Body of pancreas (tissue), 4 donors: Measurements from ENCODE around the gene PTPRD. TPM values are rescaled to one million over a fixed set of nuclear protein-coding genes. Genes with fewer than 3 reads are reported as not detected.

Source experiments
- ATAC-seq: fragments of 150-250 bp; one replicate; pipeline ENCODE4 v1.9.1; 2016
- DNase-seq, 4 donors: peaks; one replicate each; pipeline ENCODE4 v3.0.0-alpha.2; 2019
- H3K27ac ChIP-seq, 4 donors: fragments of 200-600 bp; sonication (generic); 1 replicate in 3 of 4; 2 replicates in 1 of 4; pipeline versions ENCODE4 v1.5.1 to v1.6.1; 2016 to 2019; ENCODE audit warnings: mild to moderate bottlenecking in 1 of 4, mixed read lengths in 1 of 4, moderate library complexity in 1 of 4
- H3K27me3 ChIP-seq, 2 donors: fragments of 200-600 bp; sonication (generic); one replicate each; pipeline ENCODE4 v1.6.0; 2016; ENCODE audit warnings: mild to moderate bottlenecking in 1 of 2
- H3K36me3 ChIP-seq, 2 donors: fragments of 200-600 bp; sonication (generic); replicated peaks in 1 of 2; 2 replicates each; pipeline ENCODE4 v1.5.1; 2016; ENCODE audit warnings: low read depth in 2 of 2; ENCODE audit not compliant: insufficient read depth in 1 of 2
- H3K4me1 ChIP-seq: fragments of 200-600 bp; sonication (generic); one replicate; pipeline ENCODE4 v1.6.0; 2016
- H3K4me3 ChIP-seq, 2 donors: fragments of 200-600 bp; sonication (generic); 1 replicate in 1 of 2; 2 replicates in 1 of 2; pipeline ENCODE4 v1.5.1; 2016 to 2019
- H3K9me3 ChIP-seq, 3 donors: fragments of 200-600 bp; sonication (generic); 1 replicate in 2 of 3; 2 replicates in 1 of 3; pipeline ENCODE4 v1.5.1; 2016
- POLR2A ChIP-seq, 3 donors: fragments of 450-650 bp; IDR thresholded peaks; one replicate each; pipeline ENCODE4 v1.6.1; 2016; ENCODE audit warnings: antibody characterized with exemption in 3 of 3, mild to moderate bottlenecking in 2 of 3
- WGBS, 2 donors: methylation state at CpG; one replicate each; pipeline ENCODE4 v1.1.5; 2017; 5-methylcytosine and 5-hydroxymethylcytosine counted together
- intact Hi-C: fragments of 100-400 bp; cut with DNase I; formaldehyde crosslinking; loops from one replicate; pipeline ENCODE4 v1.15.1; 2023
- total RNA-seq, 2 donors: library from RNA; depleted of rRNA; stranded (reverse); fragments of >200 nt; gene quantifications; one replicate each; pipeline ENCODE4 v1.1.0, GENCODE V29; 2016
- TF ChIP-seq, protein P1 (sequence below), 7 experiments: fragments of 450-650 bp in 4 of 7; fragments of 200-600 bp in 3 of 7; sonication (generic) in 3 of 7; IDR thresholded peaks; one replicate each; pipeline ENCODE4 v1.5.1; 2016 to 2019; ENCODE audit warnings: antibody characterized with exemption in 7 of 7

Gene PTPRD
- total RNA-seq, 2 donors from 2014 or later: 4.3 to 4.9 TPM

DNA sequence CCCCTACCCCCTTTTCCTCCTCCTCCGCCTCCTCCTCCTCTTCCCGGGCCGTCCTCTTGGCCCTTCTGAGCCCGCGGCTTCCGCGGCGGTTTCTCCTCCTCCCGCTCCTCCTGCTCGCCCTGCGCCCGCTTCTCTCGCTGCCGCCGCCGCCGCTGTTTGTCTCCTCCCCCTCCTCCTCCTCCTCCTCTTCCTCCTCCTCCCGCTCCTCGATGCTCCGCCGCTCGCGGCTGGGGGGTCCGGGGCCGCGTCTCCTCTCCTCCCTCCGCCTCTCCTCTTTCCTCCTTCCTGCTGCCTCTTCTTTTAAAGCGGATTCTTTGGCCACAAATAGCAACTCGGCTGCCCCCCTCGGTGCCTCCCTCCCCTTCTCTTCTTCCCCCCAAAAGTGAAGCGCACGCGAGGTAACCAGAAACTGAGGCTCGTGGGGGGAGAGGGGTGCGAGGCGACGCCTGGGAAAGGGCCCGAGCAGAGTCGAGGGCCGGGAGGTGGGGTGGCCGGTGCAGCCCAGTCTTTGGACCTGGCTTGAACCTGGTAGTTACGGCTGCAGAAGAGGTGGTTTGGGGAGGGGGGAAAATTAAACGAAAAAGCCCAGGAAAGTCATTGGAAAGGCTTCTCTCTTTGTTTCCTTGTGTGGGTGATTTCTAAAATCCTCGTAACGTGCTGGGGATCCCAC, 1754.7 kb downstream of the PTPRD start:
- 1% methylated on average over 41 to 45 of the region's 45 CpGs for WGBS, 2 donors
- H3K9me3 ChIP-seq: no peaks in the 10 kb centered on the region
- no peaks in the 10 kb centered on the region for H3K36me3 ChIP-seq
- H3K27me3 ChIP-seq: peaks cover 0 to 4% of the 10 kb centered on the region in 2 donors
- H3K4me3 ChIP-seq: peak overlapping the region in 1 of 2 donors; percentile 36
- H3K4me1 ChIP-seq: peaks cover 12% of the 10 kb centered on the region
- intact Hi-C loops: no loop called here
- peak in 1 of 3 donors; percentile 28 for TF ChIP-seq POLR2A (IDR thresholded peaks at IDR 0.05)
- TF ChIP-seq, protein P1, sequence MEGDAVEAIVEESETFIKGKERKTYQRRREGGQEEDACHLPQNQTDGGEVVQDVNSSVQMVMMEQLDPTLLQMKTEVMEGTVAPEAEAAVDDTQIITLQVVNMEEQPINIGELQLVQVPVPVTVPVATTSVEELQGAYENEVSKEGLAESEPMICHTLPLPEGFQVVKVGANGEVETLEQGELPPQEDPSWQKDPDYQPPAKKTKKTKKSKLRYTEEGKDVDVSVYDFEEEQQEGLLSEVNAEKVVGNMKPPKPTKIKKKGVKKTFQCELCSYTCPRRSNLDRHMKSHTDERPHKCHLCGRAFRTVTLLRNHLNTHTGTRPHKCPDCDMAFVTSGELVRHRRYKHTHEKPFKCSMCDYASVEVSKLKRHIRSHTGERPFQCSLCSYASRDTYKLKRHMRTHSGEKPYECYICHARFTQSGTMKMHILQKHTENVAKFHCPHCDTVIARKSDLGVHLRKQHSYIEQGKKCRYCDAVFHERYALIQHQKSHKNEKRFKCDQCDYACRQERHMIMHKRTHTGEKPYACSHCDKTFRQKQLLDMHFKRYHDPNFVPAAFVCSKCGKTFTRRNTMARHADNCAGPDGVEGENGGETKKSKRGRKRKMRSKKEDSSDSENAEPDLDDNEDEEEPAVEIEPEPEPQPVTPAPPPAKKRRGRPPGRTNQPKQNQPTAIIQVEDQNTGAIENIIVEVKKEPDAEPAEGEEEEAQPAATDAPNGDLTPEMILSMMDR (IDR thresholded peaks at IDR 0.05): no peak
- peak; percentile 26 to 37 (median 34) for DNase-seq
- peak overlapping the region in 2 of 4 donors; percentile 24 to 37 for H3K27ac ChIP-seq
- ATAC-seq: peak; percentile 68

DNA sequence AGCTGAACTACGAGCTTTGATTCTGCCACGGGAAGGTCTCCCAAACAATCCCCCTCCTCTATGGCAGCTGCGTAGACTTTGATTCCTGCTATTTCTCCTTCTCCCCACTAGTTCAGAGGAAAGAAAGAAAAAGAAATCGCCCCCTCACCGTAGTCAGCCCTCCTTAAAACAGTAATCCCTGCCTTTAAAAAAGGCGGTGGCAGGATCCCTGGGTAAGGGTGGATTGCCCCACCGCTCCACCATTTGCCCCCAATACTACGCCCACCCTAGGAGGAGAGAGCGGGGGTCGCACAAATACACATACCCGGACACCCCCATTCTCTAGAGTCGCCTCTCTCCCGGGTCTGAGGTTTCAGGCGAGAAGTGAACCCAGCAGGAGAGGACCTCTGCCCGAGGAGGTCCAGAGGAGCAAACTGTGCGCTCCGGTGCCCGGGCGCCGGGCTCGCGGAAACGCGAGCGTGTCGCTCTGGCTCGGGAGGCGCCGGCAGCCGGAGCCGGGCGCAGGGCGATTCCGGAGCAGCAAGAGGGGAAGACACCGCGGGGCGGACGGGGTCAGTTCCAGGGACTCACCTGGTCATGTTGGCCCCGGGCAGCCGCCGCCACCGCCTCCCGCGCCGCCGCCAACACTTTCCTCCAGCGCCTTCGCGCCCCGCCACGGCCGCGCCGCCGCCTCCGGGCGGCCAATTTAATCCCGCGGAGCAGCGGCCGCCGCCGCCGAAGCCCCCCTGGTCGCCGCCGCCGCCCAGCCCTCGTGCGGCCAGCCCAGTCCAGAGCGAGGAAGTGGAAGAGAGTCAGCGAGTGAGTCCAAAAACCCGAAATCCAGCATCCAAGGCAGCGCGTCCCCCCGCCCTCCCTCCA, 1755.5 kb downstream of the PTPRD start:
- Histone ChIP-seq H3K4me3 (peak overlapping the region in 1 of 2 donors; percentile 36), H3K4me1 (peaks cover 12% of the 10 kb centered on the region), H3K9me3 (no peaks in the 10 kb centered on the region), H3K27me3 (peaks cover 0 to 4% of the 10 kb centered on the region in 2 donors), H3K36me3 (no peaks in the 10 kb centered on the region), H3K27ac (peak overlapping the region in 2 of 4 donors; percentile 24 to 37)
- 0 to 1% methylated on average over 15 to 76 of the region's 76 CpGs for WGBS, 2 donors
- ATAC-seq (peak; percentile 61), DNase-seq (peak in 3 of 4 donors; percentile 18 to 32 (median 21))
- intact Hi-C loops: no loop called here
- TF ChIP-seq, protein P1 (IDR thresholded peaks at IDR 0.05): no peak
- TF ChIP-seq POLR2A (IDR thresholded peaks at IDR 0.05): no peak

- intact Hi-C loops: no loop called here
- 18 to 23% methylated on average over 9 of the region's 9 CpGs for WGBS, 2 donors
- Histone ChIP-seq H3K36me3 (no peaks in the 10 kb centered on the region), H3K4me3 (peak overlapping the region in 1 of 2 donors; percentile 36), H3K9me3 (no peaks in the 10 kb centered on the region), H3K27ac (no peak overlapping the region), H3K4me1 (peaks cover 12% of the 10 kb centered on the region), H3K27me3 (peaks cover 0 to 4% of the 10 kb centered on the region in 2 donors)
- ATAC-seq (no peak), DNase-seq (no peak)
- TF ChIP-seq POLR2A (IDR thresholded peaks at IDR 0.05): no peak
- TF ChIP-seq, protein P1 (IDR thresholded peaks at IDR 0.05): no peak
These were observed 1756.3 kb downstream of the PTPRD start for GRCh38 chr9:8856396-8857067.

DNA sequence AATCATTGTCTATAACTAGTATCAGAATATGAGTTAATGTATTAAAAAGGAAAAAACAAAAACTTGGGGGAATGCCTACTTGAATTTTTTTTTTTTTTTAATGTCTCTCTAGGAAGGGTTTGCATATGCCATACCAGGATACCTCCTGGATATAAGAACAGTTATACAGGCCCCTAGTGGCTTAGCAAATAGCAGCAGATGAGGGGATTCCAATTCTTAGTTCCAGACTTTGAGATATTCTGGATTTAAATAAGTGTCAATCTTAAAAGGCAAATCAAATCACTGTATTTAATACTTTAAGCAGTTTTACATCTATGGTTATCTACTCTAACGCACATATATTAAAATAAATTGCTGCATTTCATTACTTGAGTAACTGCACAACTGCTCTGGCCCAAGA, 1757.8 kb downstream of the PTPRD start:
- Histone ChIP-seq H3K27me3 (peaks cover 0 to 4% of the 10 kb centered on the region in 2 donors), H3K4me1 (peaks cover 12% of the 10 kb centered on the region), H3K9me3 (no peaks in the 10 kb centered on the region), H3K4me3 (no peak overlapping the region), H3K36me3 (no peaks in the 10 kb centered on the region), H3K27ac (no peak overlapping the region)
- intact Hi-C loops: no loop called here
- ATAC-seq: no peak
- 51 to 57% methylated on average over 1 of the region's 1 CpG for WGBS, 2 donors
- TF ChIP-seq POLR2A (IDR thresholded peaks at IDR 0.05): no peak
- TF ChIP-seq, protein P1 (IDR thresholded peaks at IDR 0.05): peak in 1 of 7 experiments; percentile 14
- no peak for DNase-seq
